Heart right ventricle (tissue), 16 donors: ENCODE measurements around the gene CNRIP1. TPM values are rescaled to one million over a fixed set of nuclear protein-coding genes. Genes with fewer than 3 reads are reported as not detected.

Experiments used
- ATAC-seq, 8 donors: fragments of 200-7000 bp; cut with Tn5 transposase; one replicate each; pipeline ENCODE4 v1.9.1; 2020; ENCODE audit warnings: mild to moderate bottlenecking in 8 of 8, moderate library complexity in 8 of 8, moderate number of reproducible peaks in 1 of 8
- DNase-seq, 2 donors: peaks; one replicate each; pipeline ENCODE4 v3.0.0-alpha.2; 2020
- H3K27ac ChIP-seq, 10 donors: fragments of 200-600 bp; sonication (generic) in 2 of 10; one replicate each; pipeline versions ENCODE4 v1.5.0 to v1.8.0; 2020 to 2022; ENCODE audit warnings: mild to moderate bottlenecking in 3 of 10
- H3K27me3 ChIP-seq, 7 donors: fragments of 200-600 bp; one replicate each; pipeline ENCODE4 v1.8.0; 2021 to 2022; ENCODE audit warnings: mild to moderate bottlenecking in 2 of 7
- H3K36me3 ChIP-seq, 9 donors: fragments of 200-600 bp; sonication (generic) in 1 of 9; one replicate each; pipeline versions ENCODE4 v1.5.0 to v1.8.0; 2020 to 2022; ENCODE audit warnings: mild to moderate bottlenecking in 2 of 9
- H3K4me1 ChIP-seq, 9 donors: fragments of 200-600 bp; sonication (generic) in 1 of 9; one replicate each; pipeline versions ENCODE4 v1.5.0 to v1.8.0; 2020 to 2022; ENCODE audit warnings: mild to moderate bottlenecking in 4 of 9
- H3K4me3 ChIP-seq, 10 donors: fragments of 200-600 bp; sonication (generic) in 2 of 10; one replicate each; pipeline versions ENCODE4 v1.5.0 to v1.8.0; 2020 to 2022; ENCODE audit warnings: mild to moderate bottlenecking in 7 of 10, moderate library complexity in 2 of 10
- H3K9me3 ChIP-seq, 11 donors: fragments of 200-600 bp in 10 of 11; sonication (generic) in 2 of 11; one replicate each; pipeline versions ENCODE4 v1.5.0 to v1.8.0; 2013 to 2022; ENCODE audit warnings: mild to moderate bottlenecking in 2 of 11, control low read depth in 1 of 11, moderate library complexity in 1 of 11
- CTCF ChIP-seq, 9 donors: fragments of 200-600 bp; sonication (generic) in 2 of 9; IDR thresholded peaks; one replicate each; pipeline versions ENCODE4 v1.5.0 to v1.8.0; 2021 to 2022; ENCODE audit warnings: antibody characterized with exemption in 9 of 9, mild to moderate bottlenecking in 5 of 9, moderate library complexity in 1 of 9
- WGBS, 2 donors: extraction: QIAGEN DNeasy Blood & Tissue Kit; methylation state at CpG; one replicate each; pipeline ENCODE4 v1.1.7; 2013; ENCODE audit warnings: inconsistent platforms in 1 of 2; 5-methylcytosine and 5-hydroxymethylcytosine counted together
- intact Hi-C, 10 donors: fragments of 100-400 bp; cut with DNase I; formaldehyde crosslinking; loops; one replicate each; pipeline versions ENCODE4 v1.11.1 to v1.14.2; 2022
- polyA plus RNA-seq, 2 donors: library from polyadenylated mRNA; stranded (reverse); fragments of 200-250 nt; gene quantifications; one replicate each; pipeline ENCODE4 v1.2.3, GENCODE V29; 2013
- total RNA-seq, 10 donors: library from RNA; stranded (reverse); fragmentation: NEBNext Ultra II Directional in 3 of 10; extraction: Animal tissue kit (Norgen Biotek cat#: 25700) in 3 of 10; gene quantifications; one replicate each; pipeline versions ENCODE4 v1.2.1 to v1.2.4, GENCODE V29; 2021 to 2023
- donor health status: Arrhythmogenic right ventricular cardiomyopathy.
- donor health status: ischemic (EF 13 %, LVEDD 7.1; RV severe dilation, severe dysfunction).
- donor health status: healthy with polysubstance abuse.
- donor health status: DM: no; HTN: yes; CAD: no.
- donor health status: DM: no; HTN: no; CAD: no.
- donor health status: ischemic (EF 25% LVEDD 6.9; RV normal size, moderate dysfunction).
- donor health status: ischemic (EF 25% LVEDD 5.7; RV mildly dilated, moderate dysfunction).
- donor health status: healthy.
- donor health status: DM: yes; HTN: yes; CAD: no.
- donor health status: Ischemic cardiomyopathy.
- donor health status: ischemic (EF 35%, LVEDD 5.7; RV mildly dilated, moderate dysfunction).
- donor health status: nonischemic (EF 11% LVEDD 7.7; RV severe dilation, severe dysfunction).
- donor health status: DM: yes; HTN: yes; CAD: no.
- donor health status: PGD.
- donor health status: ischemic (EF 29% LVEDD 5.4; RV normal size, mild dysfunction).
- donor health status: nonischemic (EF 23%, LVEDD 6.1; RV moderate dilation, normal function).

CNRIP1 gene
- total and polyA plus RNA-seq, 12 donors, result 4.8 to 13.4 (median 8.9) TPM

- H3K27me3 ChIP-seq, result no peaks in the 10 kb centered on the region
These were observed 56.1 kb downstream of the CNRIP1 start for GRCh38 chr2:68263632-68264031.

GRCh38 chr2:68258851-68259250 is 60.9 kb downstream of the CNRIP1 start:
- Histone ChIP-seq H3K27me3 (no peaks in the 10 kb centered on the region), H3K4me1 (peaks cover 0 to 25% (median 11%) of the 10 kb centered on the region in 9 donors), H3K4me3 (no peak overlapping the region), H3K36me3 (no peaks in the 10 kb centered on the region), H3K9me3 (no peaks in the 10 kb centered on the region), H3K27ac (no peak overlapping the region)
- DNase-seq (no peak), ATAC-seq (no peak)
- TF ChIP-seq CTCF (IDR thresholded peaks at IDR 0.05), result no peak
- WGBS, 2 donors, result 98% methylated on average over 2 of the region's 2 CpGs
- intact Hi-C loops, result loop anchor here in 2 of 10 donors (10.0 kb wide), 2 partner anchors 134 to 186 kb away; no protein-coding TSS in a partner anchor

More at GRCh38 chr2:68263632-68264031, 56.1 kb downstream of the CNRIP1 start:
- H3K27ac ChIP-seq, result no peak overlapping the region
- no peaks in the 10 kb centered on the region for H3K9me3 ChIP-seq
- H3K4me3 ChIP-seq, result no peak overlapping the region
- intact Hi-C loops, result no loop called here
- 88 to 91% methylated on average over 2 of the region's 2 CpGs for WGBS, 2 donors
- DNase-seq (no peak), ATAC-seq (no peak)
- no peaks in the 10 kb centered on the region for H3K36me3 ChIP-seq
- no peaks in the 10 kb centered on the region for H3K4me1 ChIP-seq
- TF ChIP-seq CTCF (IDR thresholded peaks at IDR 0.05), result no peak

- intact Hi-C loops, result loop anchor here in 2 of 10 donors (10.0 kb wide), 2 partner anchors 131 to 189 kb away; no protein-coding TSS in a partner anchor
- Histone ChIP-seq H3K9me3 (no peaks in the 10 kb centered on the region), H3K4me1 (peaks cover 0 to 29% (median 14%) of the 10 kb centered on the region in 9 donors), H3K27me3 (no peaks in the 10 kb centered on the region), H3K36me3 (no peaks in the 10 kb centered on the region), H3K4me3 (no peak overlapping the region), H3K27ac (peak overlapping the region in 3 of 10 donors; percentile 18 to 41 (median 22))
- WGBS, 2 donors, result 60 to 80% methylated on average over 1 of the region's 1 CpG
- TF ChIP-seq CTCF (IDR thresholded peaks at IDR 0.05), result no peak
- DNase-seq, result no peak
- ATAC-seq, result no peak
These were observed 63.7 kb downstream of the CNRIP1 start for GRCh38 chr2:68256093-68256450.

- no peaks in the 10 kb centered on the region for H3K9me3 ChIP-seq
- intact Hi-C loops, result loop anchor here in 6 of 10 donors (2.0 to 10.0 kb wide), 9 partner anchors 34 to 191 kb away; partner anchors contain the start of genes PNO1 (in 3 of the 6) and CNRIP1 (in 2 of the 6)
- peak overlapping the region; percentile 85 to 99 (median 93) for H3K27ac ChIP-seq
- H3K27me3 ChIP-seq, result no peaks in the 10 kb centered on the region
- TF ChIP-seq CTCF (IDR thresholded peaks at IDR 0.05), result no peak
- peak in 2 of 8 donors; percentile 8 to 33 for ATAC-seq
- no peaks in the 10 kb centered on the region for H3K36me3 ChIP-seq
- DNase-seq, result peak in 1 of 2 donors; percentile 22
- H3K4me1 ChIP-seq, result peaks cover 6 to 53% (median 39%) of the 10 kb centered on the region in 9 donors
- 1 to 2% methylated on average over 15 of the region's 15 CpGs for WGBS, 2 donors
- peak overlapping the region; percentile 60 to 83 (median 76) for H3K4me3 ChIP-seq
These were observed 66.3 kb downstream of the CNRIP1 start for GRCh38 chr2:68253219-68254068.
